ENCODE measurements around the gene RBMXL2.

Gene RBMXL2

DNA sequence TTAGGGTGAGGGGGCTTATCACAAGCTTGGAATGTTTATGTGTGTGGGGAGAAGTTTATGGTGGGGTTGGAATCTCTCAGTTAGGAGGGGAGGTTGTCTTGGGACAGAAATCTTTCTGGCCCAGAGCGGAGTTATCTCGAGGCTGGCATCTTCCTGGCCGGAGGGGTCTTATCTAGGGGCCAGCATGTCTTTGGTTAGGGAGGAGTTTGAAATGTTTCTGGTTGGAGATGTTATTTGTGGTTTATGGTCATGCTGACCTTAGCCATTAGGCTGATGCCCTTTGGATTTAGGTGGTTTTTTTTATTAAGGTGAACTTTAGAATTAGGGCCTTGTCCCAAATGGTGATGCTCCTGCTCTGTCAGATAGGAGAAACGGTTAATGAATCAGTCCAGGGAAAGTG lies 7.9 kb upstream of the RBMXL2 start (continued):
- no peak for TF ChIP-seq ARNTL (CRISPR knock-in tag; IDR thresholded peaks at IDR 0.05; ENCODE audit: borderline replicate concordance, low read depth)
- no peak for TF ChIP-seq TCF4 (CRISPR knock-in tag; IDR thresholded peaks at IDR 0.05; ENCODE audit: borderline replicate concordance)
- TF ChIP-seq ZNF8 (CRISPR knock-in tag; IDR thresholded peaks at IDR 0.05): no peak
- TF ChIP-seq ZFP30 (CRISPR knock-in tag; IDR thresholded peaks at IDR 0.05): no peak
- no peak for TF ChIP-seq OSR1 (CRISPR knock-in tag; IDR thresholded peaks at IDR 0.05)
- TF ChIP-seq ZNF70 (CRISPR knock-in tag; IDR thresholded peaks at IDR 0.05): no peak
- no peak for TF ChIP-seq BACH2 (CRISPR knock-in tag; IDR thresholded peaks at IDR 0.05; ENCODE audit: borderline replicate concordance)

GRCh38 chr11:7081441-7081840 lies 7.4 kb upstream of the RBMXL2 start:
- no peak for ATAC-seq
- no peak for TF ChIP-seq TOX (CRISPR knock-in tag; IDR thresholded peaks at IDR 0.05; ENCODE audit: borderline replicate concordance)
- no peak for TF ChIP-seq ESRRG (CRISPR knock-in tag; IDR thresholded peaks at IDR 0.05)
- no peak for TF ChIP-seq ZFP30 (CRISPR knock-in tag; IDR thresholded peaks at IDR 0.05)
- no peak for TF ChIP-seq ZC3H10 (CRISPR knock-in tag; IDR thresholded peaks at IDR 0.05)

GRCh38 chr11:7089328-7090251 lies 792 bp downstream of the RBMXL2 start:
- ATAC-seq: no peak
- TF ChIP-seq SNAI2 (CRISPR knock-in tag; IDR thresholded peaks at IDR 0.05) (no peak), CSDC2 (CRISPR knock-in tag; IDR thresholded peaks at IDR 0.05) (no peak), PPARA (CRISPR knock-in tag; IDR thresholded peaks at IDR 0.05; ENCODE audit: borderline replicate concordance) (no peak), ZNF70 (CRISPR knock-in tag; IDR thresholded peaks at IDR 0.05) (no peak), ISL1 (CRISPR knock-in tag; IDR thresholded peaks at IDR 0.05) (no peak), ZNF565 (CRISPR knock-in tag; conservative IDR thresholded peaks at IDR 0.05; ENCODE audit: low read depth) (no peak), ZNF8 (CRISPR knock-in tag; IDR thresholded peaks at IDR 0.05) (no peak), RARB (CRISPR knock-in tag; IDR thresholded peaks at IDR 0.05) (no peak)
- TF ChIP-seq, protein P1, sequence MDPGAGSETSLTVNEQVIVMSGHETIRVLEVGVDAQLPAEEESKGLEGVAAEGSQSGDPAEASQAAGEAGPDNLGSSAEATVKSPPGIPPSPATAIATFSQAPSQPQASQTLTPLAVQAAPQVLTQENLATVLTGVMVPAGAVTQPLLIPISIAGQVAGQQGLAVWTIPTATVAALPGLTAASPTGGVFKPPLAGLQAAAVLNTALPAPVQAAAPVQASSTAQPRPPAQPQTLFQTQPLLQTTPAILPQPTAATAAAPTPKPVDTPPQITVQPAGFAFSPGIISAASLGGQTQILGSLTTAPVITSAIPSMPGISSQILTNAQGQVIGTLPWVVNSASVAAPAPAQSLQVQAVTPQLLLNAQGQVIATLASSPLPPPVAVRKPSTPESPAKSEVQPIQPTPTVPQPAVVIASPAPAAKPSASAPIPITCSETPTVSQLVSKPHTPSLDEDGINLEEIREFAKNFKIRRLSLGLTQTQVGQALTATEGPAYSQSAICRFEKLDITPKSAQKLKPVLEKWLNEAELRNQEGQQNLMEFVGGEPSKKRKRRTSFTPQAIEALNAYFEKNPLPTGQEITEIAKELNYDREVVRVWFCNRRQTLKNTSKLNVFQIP (CRISPR knock-in tag; IDR thresholded peaks at IDR 0.05; ENCODE audit: borderline replicate concordance, low read depth): no peak
- TF ChIP-seq, protein P2, sequence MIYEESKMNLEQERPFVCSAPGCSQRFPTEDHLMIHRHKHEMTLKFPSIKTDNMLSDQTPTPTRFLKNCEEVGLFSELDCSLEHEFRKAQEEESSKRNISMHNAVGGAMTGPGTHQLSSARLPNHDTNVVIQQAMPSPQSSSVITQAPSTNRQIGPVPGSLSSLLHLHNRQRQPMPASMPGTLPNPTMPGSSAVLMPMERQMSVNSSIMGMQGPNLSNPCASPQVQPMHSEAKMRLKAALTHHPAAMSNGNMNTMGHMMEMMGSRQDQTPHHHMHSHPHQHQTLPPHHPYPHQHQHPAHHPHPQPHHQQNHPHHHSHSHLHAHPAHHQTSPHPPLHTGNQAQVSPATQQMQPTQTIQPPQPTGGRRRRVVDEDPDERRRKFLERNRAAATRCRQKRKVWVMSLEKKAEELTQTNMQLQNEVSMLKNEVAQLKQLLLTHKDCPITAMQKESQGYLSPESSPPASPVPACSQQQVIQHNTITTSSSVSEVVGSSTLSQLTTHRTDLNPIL (CRISPR knock-in tag; IDR thresholded peaks at IDR 0.05; ENCODE audit: low read depth): no peak

DNA sequence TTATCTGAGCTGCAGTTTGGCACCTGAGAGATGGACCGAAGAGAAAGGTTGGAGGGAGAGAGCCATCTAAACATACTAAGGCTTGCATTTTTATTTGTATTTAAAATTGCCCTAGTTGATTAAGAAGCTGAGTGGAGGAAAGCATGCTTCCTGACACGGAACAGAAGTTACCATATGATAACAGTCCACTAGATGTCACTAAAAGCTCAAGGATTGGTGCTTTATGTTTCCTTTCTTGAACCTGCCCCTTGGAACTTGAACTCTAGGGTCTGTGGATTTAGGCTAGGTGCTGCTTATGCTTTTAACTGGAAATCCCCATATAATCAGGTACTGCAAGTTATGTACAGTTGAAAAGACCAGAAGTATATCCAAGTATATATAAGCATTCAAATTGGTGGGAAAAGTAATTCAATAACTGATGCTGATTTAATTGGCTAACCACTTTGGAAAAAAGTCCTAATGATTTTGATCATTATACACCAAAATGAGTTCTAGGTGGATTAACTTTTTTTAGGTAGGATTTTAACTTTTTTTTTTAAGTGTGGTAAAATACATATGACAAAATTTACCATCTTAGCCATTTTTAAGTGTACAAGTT lies 9.5 kb downstream of the RBMXL2 start:
- peak; percentile 88 for ATAC-seq
- TF ChIP-seq RARB (CRISPR knock-in tag; IDR thresholded peaks at IDR 0.05): no peak
- TF ChIP-seq BACH2 (CRISPR knock-in tag; IDR thresholded peaks at IDR 0.05; ENCODE audit: borderline replicate concordance): no peak
- TF ChIP-seq ZFP3 (CRISPR knock-in tag; IDR thresholded peaks at IDR 0.05): no peak
- no peak for TF ChIP-seq ZNF70 (CRISPR knock-in tag; IDR thresholded peaks at IDR 0.05)
- no peak for TF ChIP-seq ZC3H10 (CRISPR knock-in tag; IDR thresholded peaks at IDR 0.05)
- TF ChIP-seq TOX (CRISPR knock-in tag; IDR thresholded peaks at IDR 0.05; ENCODE audit: borderline replicate concordance): no peak
- TF ChIP-seq PATZ1 (CRISPR knock-in tag; IDR thresholded peaks at IDR 0.05; ENCODE audit: borderline replicate concordance): no peak
- no peak for TF ChIP-seq TCF4 (CRISPR knock-in tag; IDR thresholded peaks at IDR 0.05; ENCODE audit: borderline replicate concordance)
- no peak for TF ChIP-seq ESRRG (CRISPR knock-in tag; IDR thresholded peaks at IDR 0.05)
- no peak for TF ChIP-seq CSDC2 (CRISPR knock-in tag; IDR thresholded peaks at IDR 0.05)
- TF ChIP-seq GLIS3 (CRISPR knock-in tag; IDR thresholded peaks at IDR 0.05): no peak
- no peak for TF ChIP-seq ZNF565 (CRISPR knock-in tag; conservative IDR thresholded peaks at IDR 0.05; ENCODE audit: low read depth)

- TF ChIP-seq ARNTL (CRISPR knock-in tag; IDR thresholded peaks at IDR 0.05; ENCODE audit: borderline replicate concordance, low read depth) (no peak), CSDC2 (CRISPR knock-in tag; IDR thresholded peaks at IDR 0.05) (no peak), ZC3H10 (CRISPR knock-in tag; IDR thresholded peaks at IDR 0.05) (no peak), ESRRG (CRISPR knock-in tag; IDR thresholded peaks at IDR 0.05) (no peak)
- no peak for ATAC-seq
Measured at GRCh38 chr11:7115780-7116179, 27.0 kb downstream of the RBMXL2 start.
